HEK293 (cell line): Measurements from ENCODE around the gene ZNF337.
A peak's percentile ranks its signal among the peaks of the same experiment; 100 is the strongest.

ENCODE experiments used
- CTCF ChIA-PET: fragments of 350-600 bp; formaldehyde crosslinking; extraction: SDS; loops from one replicate; lab custom pipeline; 2021; ENCODE audit warnings: antibody characterized with exemption; lab: Yijun Ruan, JAX
- POLR2A ChIA-PET: fragments of 300-600 bp; formaldehyde crosslinking; extraction: SDS; loops from one replicate; lab custom pipeline; 2020; ENCODE audit warnings: antibody characterized with exemption, inconsistent platforms; lab: Yijun Ruan, JAX
- H3K27ac ChIP-seq: fragments of 200-500 bp; sonication (Bioruptor generic); 2 replicates; pipeline ENCODE4 v1.5.1; 2014; ENCODE audit warnings: low read depth, low read length, control low read depth, inconsistent platforms; ENCODE audit errors: extremely low read depth
- H3K36me3 ChIP-seq, 2 experiments: fragments of 200-500 bp in 1 of 2; sonication (Bioruptor generic) in 1 of 2; 1 replicate in 1 of 2; 2 replicates in 1 of 2; pipeline ENCODE4 v1.5.1; 2014 to 2017; ENCODE audit warnings: inconsistent platforms in 2 of 2, low read length in 2 of 2; ENCODE audit not compliant: control insufficient read depth in 2 of 2, insufficient read depth in 1 of 2
- H3K4me1 ChIP-seq: fragments of 200-500 bp; sonication (Bioruptor generic); 2 replicates; pipeline ENCODE4 v1.5.1; 2014; ENCODE audit warnings: mild to moderate bottlenecking, low read length, inconsistent platforms; ENCODE audit not compliant: control insufficient read depth, insufficient read depth
- H3K4me3 ChIP-seq: 2 replicates; pipeline ENCODE4 v1.5.1; 2011; ENCODE audit warnings: low read depth, mild to moderate bottlenecking, control low read depth, low read length, moderate library complexity
- H3K9me3 ChIP-seq: fragments of 200-500 bp; sonication (Bioruptor generic); 2 replicates; pipeline ENCODE4 v1.5.1; 2014; ENCODE audit warnings: low read depth, low read length, inconsistent platforms; ENCODE audit not compliant: control insufficient read depth, insufficient read depth
- BCL11A ChIP-seq: fragments of 450-650 bp; formaldehyde crosslinking; IDR thresholded peaks from 2 replicates; pipeline ENCODE4 v1.5.1; 2016; ENCODE audit warnings: low read depth, missing biosample characterization, missing genetic modification characterization
- IKZF3 ChIP-seq: fragments of 450-650 bp; IDR thresholded peaks from 2 replicates; pipeline ENCODE4 v1.5.0; 2018; ENCODE audit warnings: missing biosample characterization, mild to moderate bottlenecking, missing genetic modification characterization, moderate library complexity
- INSM2 ChIP-seq: fragments of 450-650 bp; formaldehyde crosslinking; IDR thresholded peaks from 2 replicates; pipeline ENCODE4 v1.5.1; 2016; ENCODE audit warnings: missing biosample characterization, missing genetic modification characterization
- KLF10 ChIP-seq: fragments of 450-650 bp; IDR thresholded peaks from 2 replicates; pipeline ENCODE4 v1.5.1; 2018; ENCODE audit warnings: missing biosample characterization, mild to moderate bottlenecking, missing genetic modification characterization
- KLF17 ChIP-seq: fragments of 450-650 bp; formaldehyde crosslinking; IDR thresholded peaks from 2 replicates; pipeline ENCODE4 v1.5.1; 2016; ENCODE audit warnings: missing biosample characterization, missing genetic modification characterization
- SCRT2 ChIP-seq: fragments of 450-650 bp; formaldehyde crosslinking; IDR thresholded peaks from 2 replicates; pipeline ENCODE4 v1.5.1; 2016; ENCODE audit warnings: missing biosample characterization, missing genetic modification characterization
- SP3 ChIP-seq: fragments of 450-650 bp; formaldehyde crosslinking; IDR thresholded peaks from 2 replicates; pipeline ENCODE4 v1.5.1; 2016; ENCODE audit warnings: missing biosample characterization, missing genetic modification characterization
- SP7 ChIP-seq: fragments of 450-650 bp; formaldehyde crosslinking; IDR thresholded peaks from 2 replicates; pipeline ENCODE4 v1.5.1; 2016; ENCODE audit warnings: missing biosample characterization, missing genetic modification characterization
- ZBTB17 ChIP-seq: fragments of 450-650 bp; formaldehyde crosslinking; IDR thresholded peaks from 2 replicates; pipeline ENCODE4 v1.5.1; 2016; ENCODE audit warnings: missing biosample characterization, missing genetic modification characterization
- ZNF140 ChIP-seq: fragments of 450-650 bp; formaldehyde crosslinking; IDR thresholded peaks from 2 replicates; pipeline ENCODE4 v1.5.1; 2016; ENCODE audit warnings: missing biosample characterization, missing genetic modification characterization
- ZNF366 ChIP-seq: fragments of 450-650 bp; formaldehyde crosslinking; conservative IDR thresholded peaks from 2 replicates; pipeline ENCODE4 v1.5.1; 2016; ENCODE audit warnings: missing biosample characterization, missing genetic modification characterization
- ZNF391 ChIP-seq: fragments of 450-650 bp; formaldehyde crosslinking; IDR thresholded peaks from 2 replicates; pipeline ENCODE4 v1.5.1; 2016; ENCODE audit warnings: low read depth, missing biosample characterization, missing genetic modification characterization, borderline replicate concordance
- ZNF501 ChIP-seq: fragments of 450-650 bp; formaldehyde crosslinking; IDR thresholded peaks from 2 replicates; pipeline ENCODE4 v1.5.1; 2016; ENCODE audit warnings: missing biosample characterization, missing genetic modification characterization
- ZNF514 ChIP-seq: fragments of 450-650 bp; formaldehyde crosslinking; IDR thresholded peaks from 2 replicates; pipeline ENCODE4 v1.5.1; 2016; ENCODE audit warnings: missing biosample characterization, missing genetic modification characterization
- ZNF558 ChIP-seq: fragments of 450-650 bp; formaldehyde crosslinking; IDR thresholded peaks from 2 replicates; pipeline ENCODE4 v1.5.1; 2016; ENCODE audit warnings: missing biosample characterization, missing genetic modification characterization
- ZNF623 ChIP-seq: fragments of 450-650 bp; formaldehyde crosslinking; IDR thresholded peaks from 2 replicates; pipeline ENCODE4 v1.5.1; 2016; ENCODE audit warnings: missing biosample characterization, missing genetic modification characterization
- ZNF629 ChIP-seq: fragments of 450-650 bp; formaldehyde crosslinking; IDR thresholded peaks from 2 replicates; pipeline ENCODE4 v1.5.1; 2017; ENCODE audit warnings: missing biosample characterization, missing genetic modification characterization
- ZNF654 ChIP-seq: fragments of 450-650 bp; formaldehyde crosslinking; IDR thresholded peaks from 2 replicates; pipeline ENCODE4 v1.5.1; 2016; ENCODE audit warnings: low read depth, missing biosample characterization, missing genetic modification characterization
- ZNF843 ChIP-seq: fragments of 450-650 bp; formaldehyde crosslinking; IDR thresholded peaks from 2 replicates; pipeline ENCODE4 v1.5.1; 2016; ENCODE audit warnings: missing biosample characterization, missing genetic modification characterization
- ZSCAN16 ChIP-seq: fragments of 450-650 bp; formaldehyde crosslinking; IDR thresholded peaks from 2 replicates; pipeline ENCODE4 v1.5.1; 2016; ENCODE audit warnings: missing biosample characterization, missing genetic modification characterization
- ZSCAN30 ChIP-seq: fragments of 450-650 bp; IDR thresholded peaks from 2 replicates; pipeline ENCODE4 v1.5.1; 2018; ENCODE audit warnings: missing biosample characterization, mild to moderate bottlenecking, missing genetic modification characterization, moderate library complexity
- TF ChIP-seq, protein P1 (sequence below): fragments of 450-650 bp; formaldehyde crosslinking; IDR thresholded peaks from 2 replicates; pipeline ENCODE4 v1.5.1; 2016; ENCODE audit warnings: missing biosample characterization, missing genetic modification characterization
- TF ChIP-seq, protein P2 (sequence below): fragments of 450-650 bp; formaldehyde crosslinking; IDR thresholded peaks from 2 replicates; pipeline ENCODE4 v1.5.1; 2016; ENCODE audit warnings: missing biosample characterization, missing genetic modification characterization
- TF ChIP-seq, protein P3 (sequence below): fragments of 450-650 bp; formaldehyde crosslinking; IDR thresholded peaks from 2 replicates; pipeline ENCODE4 v1.5.1; 2017; ENCODE audit warnings: missing biosample characterization, missing genetic modification characterization
- TF ChIP-seq, protein P4 (sequence below): fragments of 450-650 bp; IDR thresholded peaks from 2 replicates; pipeline ENCODE4 v1.5.1; 2018; ENCODE audit warnings: missing biosample characterization, mild to moderate bottlenecking, missing genetic modification characterization

Gene ZNF337

DNA sequence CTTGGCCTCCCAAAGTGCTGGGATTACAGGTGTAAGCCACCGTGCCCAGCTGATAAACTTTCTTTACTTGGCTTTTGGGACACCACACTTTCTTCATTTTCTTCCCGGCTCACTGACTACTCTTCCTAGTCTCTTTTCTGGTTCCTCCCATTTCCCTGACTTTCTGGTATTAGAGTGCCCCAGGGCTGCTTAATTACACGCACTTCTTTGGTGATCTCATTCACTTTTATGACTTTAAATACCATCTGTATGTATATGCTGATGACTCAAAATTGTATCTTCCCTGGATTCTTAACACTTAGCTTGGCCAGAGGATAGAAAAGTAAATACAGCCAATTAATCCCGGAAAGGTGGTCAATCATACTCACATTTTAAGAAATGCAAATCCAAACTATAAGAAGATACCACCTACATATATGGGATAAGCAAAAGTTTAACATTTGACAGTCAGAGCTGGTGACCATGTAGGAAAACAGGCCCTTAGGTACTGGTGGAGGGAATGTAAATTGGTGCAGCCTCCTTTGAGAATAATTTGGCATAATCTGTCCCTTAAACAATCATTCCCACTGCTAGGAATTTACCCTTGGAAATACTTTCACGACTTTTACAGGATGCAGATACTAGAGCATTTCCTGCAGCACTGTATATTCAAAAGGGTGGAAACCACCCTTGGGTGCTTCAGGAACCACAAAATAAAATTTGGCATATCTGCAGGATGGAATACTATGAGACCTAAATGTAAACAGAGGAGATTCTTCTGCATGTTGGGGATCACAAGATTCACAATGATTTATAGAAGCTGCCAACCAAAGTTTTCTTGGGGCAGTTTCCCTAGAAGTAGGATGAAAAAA is 63.5 kb downstream of the ZNF337 start:
- no peaks in the 10 kb centered on the region for H3K4me1 ChIP-seq
- ChIA-PET POLR2A (interaction anchor here (0.5 kb wide), 1 partner anchor 640 kb away, joined by 3 read pairs; the partner anchor contains the start of gene APMAP), CTCF (no interaction called here)
- no peak overlapping the region for H3K27ac ChIP-seq
- no peak overlapping the region for H3K4me3 ChIP-seq
- no peaks in the 10 kb centered on the region for H3K9me3 ChIP-seq
- peaks cover 0 to 19% of the 10 kb centered on the region in 2 experiments; a peak in 2 of 3 replicates for H3K36me3 ChIP-seq
- TF ChIP-seq SCRT2 (tag by site-specific recombination) = no peak
- peak; percentile 92 for TF ChIP-seq SP7
- no peak for TF ChIP-seq ZSCAN30 (tag by site-specific recombination)
- no peak for TF ChIP-seq ZSCAN16 (tag by site-specific recombination)
- 0 out of 2 replicates have a peak, but pooled peaks have one; percentile 34 for TF ChIP-seq KLF17 (tag by site-specific recombination)
- TF ChIP-seq ZBTB17 (tag by site-specific recombination) = no peak
- TF ChIP-seq ZNF843 (tag by site-specific recombination) = no peak
- TF ChIP-seq ZNF501 (tag by site-specific recombination) = no peak
- TF ChIP-seq IKZF3 (tag by site-specific recombination) = peak; percentile 38; the same call in 1 of the 2 replicates
- TF ChIP-seq ZNF654 (tag by site-specific recombination) = peak; percentile 6; the same call in 1 of the 2 replicates
- no peak for TF ChIP-seq ZNF514 (tag by site-specific recombination)
- TF ChIP-seq ZNF623 = peak; percentile 62
- TF ChIP-seq ZNF140 (tag by site-specific recombination) = no peak
- peak; percentile 40 for TF ChIP-seq SP3 (tag by site-specific recombination)
- TF ChIP-seq BCL11A = peak; percentile 50; the same call in 1 of the 2 replicates
- TF ChIP-seq KLF10 (tag by site-specific recombination) = no peak
- peak; percentile 67 for TF ChIP-seq ZNF366 (tag by site-specific recombination)
- TF ChIP-seq, protein P1, sequence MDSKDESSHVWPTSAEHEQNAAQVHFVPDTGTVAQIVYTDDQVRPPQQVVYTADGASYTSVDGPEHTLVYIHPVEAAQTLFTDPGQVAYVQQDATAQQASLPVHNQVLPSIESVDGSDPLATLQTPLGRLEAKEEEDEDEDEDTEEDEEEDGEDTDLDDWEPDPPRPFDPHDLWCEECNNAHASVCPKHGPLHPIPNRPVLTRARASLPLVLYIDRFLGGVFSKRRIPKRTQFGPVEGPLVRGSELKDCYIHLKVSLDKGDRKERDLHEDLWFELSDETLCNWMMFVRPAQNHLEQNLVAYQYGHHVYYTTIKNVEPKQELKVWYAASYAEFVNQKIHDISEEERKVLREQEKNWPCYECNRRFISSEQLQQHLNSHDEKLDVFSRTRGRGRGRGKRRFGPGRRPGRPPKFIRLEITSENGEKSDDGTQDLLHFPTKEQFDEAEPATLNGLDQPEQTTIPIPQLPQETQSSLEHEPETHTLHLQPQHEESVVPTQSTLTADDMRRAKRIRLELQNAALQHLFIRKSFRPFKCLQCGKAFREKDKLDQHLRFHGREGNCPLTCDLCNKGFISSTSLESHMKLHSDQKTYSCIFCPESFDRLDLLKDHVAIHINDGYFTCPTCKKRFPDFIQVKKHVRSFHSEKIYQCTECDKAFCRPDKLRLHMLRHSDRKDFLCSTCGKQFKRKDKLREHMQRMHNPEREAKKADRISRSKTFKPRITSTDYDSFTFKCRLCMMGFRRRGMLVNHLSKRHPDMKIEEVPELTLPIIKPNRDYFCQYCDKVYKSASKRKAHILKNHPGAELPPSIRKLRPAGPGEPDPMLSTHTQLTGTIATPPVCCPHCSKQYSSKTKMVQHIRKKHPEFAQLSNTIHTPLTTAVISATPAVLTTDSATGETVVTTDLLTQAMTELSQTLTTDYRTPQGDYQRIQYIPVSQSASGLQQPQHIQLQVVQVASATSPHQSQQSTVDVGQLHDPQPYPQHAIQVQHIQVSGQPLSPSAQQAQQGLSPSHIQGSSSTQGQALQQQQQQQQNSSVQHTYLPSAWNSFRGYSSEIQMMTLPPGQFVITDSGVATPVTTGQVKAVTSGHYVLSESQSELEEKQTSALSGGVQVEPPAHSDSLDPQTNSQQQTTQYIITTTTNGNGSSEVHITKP (tag by site-specific recombination) = peak; percentile 43
- TF ChIP-seq ZNF629 (tag by site-specific recombination) = peak; percentile 77
- TF ChIP-seq, protein P2, sequence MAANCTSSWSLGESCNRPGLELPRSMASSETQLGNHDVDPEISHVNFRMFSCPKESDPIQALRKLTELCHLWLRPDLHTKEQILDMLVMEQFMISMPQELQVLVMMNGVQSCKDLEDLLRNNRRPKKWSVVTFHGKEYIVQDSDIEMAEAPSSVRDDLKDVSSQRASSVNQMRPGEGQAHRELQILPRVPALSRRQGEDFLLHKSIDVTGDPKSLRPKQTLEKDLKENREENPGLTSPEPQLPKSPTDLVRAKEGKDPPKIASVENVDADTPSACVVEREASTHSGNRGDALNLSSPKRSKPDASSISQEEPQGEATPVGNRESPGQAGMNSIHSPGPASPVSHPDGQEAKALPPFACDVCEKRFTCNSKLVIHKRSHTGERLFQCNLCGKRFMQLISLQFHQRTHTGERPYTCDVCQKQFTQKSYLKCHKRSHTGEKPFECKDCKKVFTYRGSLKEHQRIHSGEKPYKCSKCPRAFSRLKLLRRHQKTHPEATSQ = 0 out of 2 replicates have a peak, but pooled peaks have one; percentile 22
- TF ChIP-seq, protein P3, sequence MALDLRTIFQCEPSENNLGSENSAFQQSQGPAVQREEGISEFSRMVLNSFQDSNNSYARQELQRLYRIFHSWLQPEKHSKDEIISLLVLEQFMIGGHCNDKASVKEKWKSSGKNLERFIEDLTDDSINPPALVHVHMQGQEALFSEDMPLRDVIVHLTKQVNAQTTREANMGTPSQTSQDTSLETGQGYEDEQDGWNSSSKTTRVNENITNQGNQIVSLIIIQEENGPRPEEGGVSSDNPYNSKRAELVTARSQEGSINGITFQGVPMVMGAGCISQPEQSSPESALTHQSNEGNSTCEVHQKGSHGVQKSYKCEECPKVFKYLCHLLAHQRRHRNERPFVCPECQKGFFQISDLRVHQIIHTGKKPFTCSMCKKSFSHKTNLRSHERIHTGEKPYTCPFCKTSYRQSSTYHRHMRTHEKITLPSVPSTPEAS (tag by site-specific recombination) = no peak
- 0 out of 2 replicates have a peak, but pooled peaks have one; percentile 27 for TF ChIP-seq ZNF558
- 0 out of 2 replicates have a peak, but pooled peaks have one; percentile 28 for TF ChIP-seq INSM2 (tag by site-specific recombination)
- 0 out of 2 replicates have a peak, but pooled peaks have one; percentile 46 for TF ChIP-seq ZNF391 (tag by site-specific recombination)
- TF ChIP-seq, protein P4, sequence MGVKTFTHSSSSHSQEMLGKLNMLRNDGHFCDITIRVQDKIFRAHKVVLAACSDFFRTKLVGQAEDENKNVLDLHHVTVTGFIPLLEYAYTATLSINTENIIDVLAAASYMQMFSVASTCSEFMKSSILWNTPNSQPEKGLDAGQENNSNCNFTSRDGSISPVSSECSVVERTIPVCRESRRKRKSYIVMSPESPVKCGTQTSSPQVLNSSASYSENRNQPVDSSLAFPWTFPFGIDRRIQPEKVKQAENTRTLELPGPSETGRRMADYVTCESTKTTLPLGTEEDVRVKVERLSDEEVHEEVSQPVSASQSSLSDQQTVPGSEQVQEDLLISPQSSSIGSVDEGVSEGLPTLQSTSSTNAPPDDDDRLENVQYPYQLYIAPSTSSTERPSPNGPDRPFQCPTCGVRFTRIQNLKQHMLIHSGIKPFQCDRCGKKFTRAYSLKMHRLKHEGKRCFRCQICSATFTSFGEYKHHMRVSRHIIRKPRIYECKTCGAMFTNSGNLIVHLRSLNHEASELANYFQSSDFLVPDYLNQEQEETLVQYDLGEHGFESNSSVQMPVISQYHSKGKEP (tag by site-specific recombination) = no peak
